Measurements from ENCODE around the gene SLC6A3. TPM values are rescaled to one million over a fixed set of nuclear protein-coding genes. Genes with fewer than 3 reads are reported as not detected.

SLC6A3 gene
- total and polyA plus RNA-seq, 5 donors from 2014 or later = 0.27 TPM; not detected in 4

- peaks cover 2 to 16% (median 6%) of the 10 kb centered on the region in 7 donors for H3K9me3 Mint-ChIP-seq
- no peaks in the 10 kb centered on the region for H3K36me3 ChIP-seq (ENCODE audit: control insufficient read depth, insufficient read depth, low read length)
- no peak for DNase-seq
Observed at GRCh38 chr5:1436681-1437080, 8.6 kb downstream of the SLC6A3 start.

GRCh38 chr5:1436036-1436435, 9.2 kb downstream of the SLC6A3 start:
- H3K4me3 Mint-ChIP-seq = no peak overlapping the region
- Histone ChIP-seq H3K27ac (ENCODE audit: insufficient read depth, low read length, poor library complexity, severe bottlenecking) (no peak overlapping the region), H3K27me3 (ENCODE audit: control insufficient read depth, insufficient read depth, low read length) (no peaks in the 10 kb centered on the region), H3K4me1 (ENCODE audit: control insufficient read depth, insufficient read depth, low read length, poor library complexity, severe bottlenecking) (no peaks in the 10 kb centered on the region), H3K4me3 (ENCODE audit: low read depth, low read length) (no peak overlapping the region), H3K36me3 (ENCODE audit: control insufficient read depth, insufficient read depth, low read length) (no peaks in the 10 kb centered on the region), H3K9me3 (ENCODE audit: control insufficient read depth in 2 of 2, low read length in 2 of 2) (no peaks in the 10 kb centered on the region)
- no peak overlapping the region for H3K27ac Mint-ChIP-seq
- H3K4me1 Mint-ChIP-seq = no peaks in the 10 kb centered on the region
- H3K9me3 Mint-ChIP-seq = peaks cover 2 to 16% (median 6%) of the 10 kb centered on the region in 7 donors
- no peaks in the 10 kb centered on the region for H3K36me3 Mint-ChIP-seq
- DNase-seq (no peak), ATAC-seq (ENCODE audit: low read depth in 2 of 2) (no peak)
- H3K27me3 Mint-ChIP-seq = peaks cover 6% of the 10 kb centered on the region

More at GRCh38 chr5:1436681-1437080, 8.6 kb downstream of the SLC6A3 start:
- Mint-ChIP-seq H3K27ac (no peak overlapping the region), H3K27me3 (peaks cover 6% of the 10 kb centered on the region), H3K36me3 (no peaks in the 10 kb centered on the region), H3K4me1 (no peaks in the 10 kb centered on the region), H3K4me3 (no peak overlapping the region)
- no peak overlapping the region for H3K4me3 ChIP-seq (ENCODE audit: low read depth, low read length)
- no peaks in the 10 kb centered on the region for H3K4me1 ChIP-seq (ENCODE audit: control insufficient read depth, insufficient read depth, low read length, poor library complexity, severe bottlenecking)
- no peak overlapping the region for H3K27ac ChIP-seq (ENCODE audit: insufficient read depth, low read length, poor library complexity, severe bottlenecking)
- no peaks in the 10 kb centered on the region for H3K9me3 ChIP-seq (ENCODE audit: control insufficient read depth in 2 of 2, low read length in 2 of 2)
- no peaks in the 10 kb centered on the region for H3K27me3 ChIP-seq (ENCODE audit: control insufficient read depth, insufficient read depth, low read length)
- ATAC-seq (ENCODE audit: low read depth in 2 of 2) = no peak

GRCh38 chr5:1435369-1435768, 9.9 kb downstream of the SLC6A3 start:
- H3K4me1 ChIP-seq (ENCODE audit: control insufficient read depth, insufficient read depth, low read length, poor library complexity, severe bottlenecking) = no peaks in the 10 kb centered on the region
- Mint-ChIP-seq H3K4me1 (no peaks in the 10 kb centered on the region), H3K9me3 (peaks cover 0 to 11% (median 6%) of the 10 kb centered on the region in 7 donors), H3K27ac (no peak overlapping the region), H3K27me3 (no peaks in the 10 kb centered on the region), H3K36me3 (no peaks in the 10 kb centered on the region), H3K4me3 (no peak overlapping the region)
- no peak for DNase-seq
- no peaks in the 10 kb centered on the region for H3K36me3 ChIP-seq (ENCODE audit: control insufficient read depth, insufficient read depth, low read length)
- peaks cover 0 to 2% of the 10 kb centered on the region in 2 experiments for H3K9me3 ChIP-seq (ENCODE audit: control insufficient read depth in 2 of 2, low read length in 2 of 2)
- no peak overlapping the region for H3K27ac ChIP-seq (ENCODE audit: insufficient read depth, low read length, poor library complexity, severe bottlenecking)
- no peak for ATAC-seq (ENCODE audit: low read depth in 2 of 2)
- no peak overlapping the region for H3K4me3 ChIP-seq (ENCODE audit: low read depth, low read length)
- H3K27me3 ChIP-seq (ENCODE audit: control insufficient read depth, insufficient read depth, low read length) = no peaks in the 10 kb centered on the region

- DNase-seq = no peak
- no peaks in the 10 kb centered on the region for H3K27me3 Mint-ChIP-seq
Observed at GRCh38 chr5:1432296-1432695, 12.9 kb downstream of the SLC6A3 start.

GRCh38 chr5:1431896-1432295, 13.3 kb downstream of the SLC6A3 start:
- H3K27me3 Mint-ChIP-seq = no peaks in the 10 kb centered on the region
- peaks cover 16 to 35% of the 10 kb centered on the region in 2 experiments for H3K9me3 ChIP-seq (ENCODE audit: control insufficient read depth in 2 of 2, low read length in 2 of 2)

More at GRCh38 chr5:1432296-1432695, 12.9 kb downstream of the SLC6A3 start:
- Mint-ChIP-seq H3K4me3 (no peak overlapping the region), H3K4me1 (no peaks in the 10 kb centered on the region), H3K36me3 (no peaks in the 10 kb centered on the region), H3K9me3 (peaks cover 0 to 29% (median 10%) of the 10 kb centered on the region in 7 donors), H3K27ac (no peak overlapping the region)
- peaks cover 1% of the 10 kb centered on the region for H3K27me3 ChIP-seq (ENCODE audit: control insufficient read depth, insufficient read depth, low read length)
- H3K27ac ChIP-seq (ENCODE audit: insufficient read depth, low read length, poor library complexity, severe bottlenecking) = no peak overlapping the region
- no peak overlapping the region for H3K4me3 ChIP-seq (ENCODE audit: low read depth, low read length)
- no peaks in the 10 kb centered on the region for H3K36me3 ChIP-seq (ENCODE audit: control insufficient read depth, insufficient read depth, low read length)
- ATAC-seq (ENCODE audit: low read depth in 2 of 2) = no peak
- H3K9me3 ChIP-seq (ENCODE audit: control insufficient read depth in 2 of 2, low read length in 2 of 2) = peaks cover 12 to 31% of the 10 kb centered on the region in 2 experiments
- no peaks in the 10 kb centered on the region for H3K4me1 ChIP-seq (ENCODE audit: control insufficient read depth, insufficient read depth, low read length, poor library complexity, severe bottlenecking)

GRCh38 chr5:1431021-1431811, 14.0 kb downstream of the SLC6A3 start:
- Mint-ChIP-seq H3K9me3 (peaks cover 0 to 38% (median 12%) of the 10 kb centered on the region in 7 donors), H3K36me3 (no peaks in the 10 kb centered on the region), H3K27me3 (no peaks in the 10 kb centered on the region), H3K27ac (no peak overlapping the region), H3K4me3 (no peak overlapping the region), H3K4me1 (no peaks in the 10 kb centered on the region)
- Histone ChIP-seq H3K27me3 (ENCODE audit: control insufficient read depth, insufficient read depth, low read length) (peaks cover 1% of the 10 kb centered on the region), H3K36me3 (ENCODE audit: control insufficient read depth, insufficient read depth, low read length) (no peaks in the 10 kb centered on the region), H3K27ac (ENCODE audit: insufficient read depth, low read length, poor library complexity, severe bottlenecking) (no peak overlapping the region), H3K4me1 (ENCODE audit: control insufficient read depth, insufficient read depth, low read length, poor library complexity, severe bottlenecking) (no peaks in the 10 kb centered on the region), H3K9me3 (ENCODE audit: control insufficient read depth in 2 of 2, low read length in 2 of 2) (peaks cover 16 to 41% of the 10 kb centered on the region in 2 experiments), H3K4me3 (ENCODE audit: low read depth, low read length) (no peak overlapping the region)
- no peak for ATAC-seq (ENCODE audit: low read depth in 2 of 2)
- DNase-seq = no peak

More at GRCh38 chr5:1431896-1432295, 13.3 kb downstream of the SLC6A3 start:
- Histone ChIP-seq H3K27me3 (ENCODE audit: control insufficient read depth, insufficient read depth, low read length) (peaks cover 1% of the 10 kb centered on the region), H3K4me3 (ENCODE audit: low read depth, low read length) (no peak overlapping the region), H3K4me1 (ENCODE audit: control insufficient read depth, insufficient read depth, low read length, poor library complexity, severe bottlenecking) (no peaks in the 10 kb centered on the region), H3K36me3 (ENCODE audit: control insufficient read depth, insufficient read depth, low read length) (no peaks in the 10 kb centered on the region), H3K27ac (ENCODE audit: insufficient read depth, low read length, poor library complexity, severe bottlenecking) (no peak overlapping the region)
- DNase-seq (no peak), ATAC-seq (ENCODE audit: low read depth in 2 of 2) (no peak)
- H3K4me1 Mint-ChIP-seq = no peaks in the 10 kb centered on the region
- H3K4me3 Mint-ChIP-seq = no peak overlapping the region
- H3K27ac Mint-ChIP-seq = no peak overlapping the region
- no peaks in the 10 kb centered on the region for H3K36me3 Mint-ChIP-seq
- H3K9me3 Mint-ChIP-seq = peaks cover 0 to 33% (median 10%) of the 10 kb centered on the region in 7 donors

GRCh38 chr5:1430121-1430795, 15.0 kb downstream of the SLC6A3 start:
- no peak overlapping the region for H3K4me3 Mint-ChIP-seq

More at GRCh38 chr5:1430121-1430795, 15.0 kb downstream of the SLC6A3 start:
- H3K27me3 Mint-ChIP-seq = no peaks in the 10 kb centered on the region
- ATAC-seq (ENCODE audit: low read depth in 2 of 2) (no peak), DNase-seq (no peak)
- H3K27me3 ChIP-seq (ENCODE audit: control insufficient read depth, insufficient read depth, low read length) = peaks cover 1% of the 10 kb centered on the region
- H3K36me3 Mint-ChIP-seq = no peaks in the 10 kb centered on the region
- H3K9me3 ChIP-seq (ENCODE audit: control insufficient read depth in 2 of 2, low read length in 2 of 2) = peaks cover 16 to 41% of the 10 kb centered on the region in 2 experiments
- H3K4me3 ChIP-seq (ENCODE audit: low read depth, low read length) = no peak overlapping the region
- peaks cover 0 to 44% (median 16%) of the 10 kb centered on the region in 7 donors for H3K9me3 Mint-ChIP-seq
- no peak overlapping the region for H3K27ac Mint-ChIP-seq
- H3K4me1 ChIP-seq (ENCODE audit: control insufficient read depth, insufficient read depth, low read length, poor library complexity, severe bottlenecking) = no peaks in the 10 kb centered on the region
- no peaks in the 10 kb centered on the region for H3K4me1 Mint-ChIP-seq
- no peaks in the 10 kb centered on the region for H3K36me3 ChIP-seq (ENCODE audit: control insufficient read depth, insufficient read depth, low read length)
- no peak overlapping the region for H3K27ac ChIP-seq (ENCODE audit: insufficient read depth, low read length, poor library complexity, severe bottlenecking)

Measured in CD4-positive, CD25-positive, alpha-beta regulatory T cell (primary cell).